ENCODE measurements around the gene MR1. TPM values are rescaled to one million over a fixed set of nuclear protein-coding genes. Genes with fewer than 3 reads are reported as not detected.

The MR1 gene
- 10 to 100 TPM in 1 of 4 donors, 1 to 10 TPM in 3; 4.1 to 16.5 (median 4.9) TPM for polyA plus RNA-seq (ENCODE audit: insufficient read length in 4 of 4)

- peak in 3 of 4 donors; percentile 56 to 71 (median 66) for DNase-seq (ENCODE audit: low read depth in 4 of 4, low spot score in 3 of 4)
Measured at GRCh38 chr1:181033799-181034451, at the start of gene MR1. Gene MR1 (plus strand): TSS chr1:181033983. CDS start chr1:181034008, 25 bp downstream.

- DNase-seq (ENCODE audit: low read depth in 4 of 4, low spot score in 3 of 4) = no peak
Measured at GRCh38 chr1:180988253-180988752, 45.5 kb upstream of the MR1 start.

DNA sequence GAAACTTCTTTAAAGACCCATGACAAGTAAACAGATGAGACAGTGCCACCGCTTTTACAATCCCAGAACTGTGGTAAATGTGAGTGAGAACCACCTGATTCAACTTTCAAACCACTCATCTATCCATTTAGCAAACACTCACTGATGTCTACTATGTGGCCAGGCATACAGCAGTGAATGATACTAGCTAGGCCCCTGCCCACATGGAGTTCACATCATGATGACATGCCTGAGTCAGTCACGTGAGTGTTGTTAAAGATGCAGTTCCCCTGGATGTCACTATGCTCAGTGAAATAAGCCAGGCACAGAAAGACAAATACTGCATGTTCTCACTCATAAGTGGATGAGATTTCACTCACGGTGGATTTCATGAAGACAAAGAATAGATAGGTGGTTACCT lies 39.5 kb upstream of the MR1 start:
- no peak for DNase-seq (ENCODE audit: low read depth in 4 of 4, low spot score in 3 of 4)

GRCh38 chr1:180997843-180998504 lies 35.8 kb upstream of the MR1 start:
- no peak for DNase-seq (ENCODE audit: low read depth in 4 of 4, low spot score in 3 of 4)

DNA sequence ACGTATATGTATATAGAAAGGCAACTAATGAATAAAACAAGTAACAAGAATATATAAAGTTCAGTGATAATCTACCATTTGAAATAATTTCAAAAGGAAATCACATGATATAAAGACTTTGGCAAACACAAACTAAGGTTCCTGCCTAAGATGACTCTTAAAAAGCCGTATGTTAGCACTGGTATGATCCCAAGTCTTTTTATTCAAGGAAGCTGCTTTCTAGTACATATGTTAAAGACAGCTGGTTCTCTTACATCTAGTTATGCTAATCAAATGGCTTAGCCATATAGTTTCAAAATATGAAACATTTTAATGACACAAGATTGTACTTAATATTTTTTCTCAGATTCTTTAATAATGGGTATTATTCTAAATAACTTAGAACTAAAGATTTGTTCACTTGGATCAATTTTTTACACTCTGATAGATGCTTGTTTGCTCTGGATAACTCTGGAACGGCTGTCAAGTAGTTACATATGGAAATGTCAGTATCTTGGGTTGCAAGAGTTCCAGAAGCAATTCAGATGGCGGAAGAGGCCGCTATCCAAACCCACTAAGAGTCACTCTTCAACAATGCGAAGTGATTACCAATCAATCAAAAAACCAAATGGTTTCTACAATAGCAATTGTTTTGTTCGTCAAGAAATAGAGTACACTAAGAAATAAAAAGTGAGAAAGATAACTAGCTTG lies 32.5 kb upstream of the MR1 start:
- no peak for DNase-seq (ENCODE audit: low read depth in 4 of 4, low spot score in 3 of 4)

- DNase-seq (ENCODE audit: low read depth in 4 of 4, low spot score in 3 of 4) = no peak
Measured at GRCh38 chr1:181002582-181003172, 31.1 kb upstream of the MR1 start.

DNA sequence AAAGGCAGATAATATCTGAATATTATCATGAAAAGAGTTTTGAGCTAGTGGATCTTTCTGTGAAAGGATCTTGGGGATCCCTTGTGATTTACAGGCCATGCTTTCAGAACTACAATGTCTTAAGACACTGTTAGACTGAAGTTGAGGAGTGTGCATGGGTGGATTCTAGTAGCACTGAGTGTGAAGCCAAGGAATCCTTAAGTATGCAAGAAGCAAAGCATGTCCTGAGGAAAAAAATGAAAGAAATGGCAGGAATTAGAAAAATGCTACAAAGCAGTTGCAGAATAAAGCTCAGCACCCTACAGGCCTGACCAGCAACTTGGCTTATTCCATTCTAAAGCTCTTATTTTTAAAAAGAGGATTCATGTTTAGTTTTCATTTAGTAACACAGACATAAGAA lies 23.0 kb upstream of the MR1 start:
- DNase-seq (ENCODE audit: low read depth in 4 of 4, low spot score in 3 of 4) = no peak

- DNase-seq (ENCODE audit: low read depth in 4 of 4, low spot score in 3 of 4) = no peak
Measured at GRCh38 chr1:181011301-181012202, 22.2 kb upstream of the MR1 start.

- no peak for DNase-seq (ENCODE audit: low read depth in 4 of 4, low spot score in 3 of 4)
Measured at GRCh38 chr1:181012203-181012745, 21.5 kb upstream of the MR1 start.

DNA sequence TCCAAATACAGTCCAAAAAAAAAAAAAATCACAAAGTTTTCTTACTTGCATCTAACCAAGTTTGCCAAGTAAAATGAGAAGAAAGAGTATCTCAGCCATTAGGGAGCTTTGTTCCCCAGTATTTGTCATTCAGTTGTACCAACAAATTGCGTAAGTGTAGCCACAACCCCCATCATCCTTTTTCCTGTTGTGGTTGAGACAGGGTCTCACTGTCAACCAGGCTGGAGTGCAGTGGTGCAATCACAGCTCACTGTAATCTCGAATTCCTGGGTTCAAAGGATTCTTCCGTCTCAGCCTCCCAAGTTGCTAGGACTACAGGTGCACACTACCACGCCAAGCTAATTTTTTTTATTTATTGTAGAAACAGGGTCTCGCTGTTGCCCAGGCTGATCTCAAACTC lies 20.6 kb upstream of the MR1 start:
- DNase-seq (ENCODE audit: low read depth in 4 of 4, low spot score in 3 of 4) = no peak

DNA sequence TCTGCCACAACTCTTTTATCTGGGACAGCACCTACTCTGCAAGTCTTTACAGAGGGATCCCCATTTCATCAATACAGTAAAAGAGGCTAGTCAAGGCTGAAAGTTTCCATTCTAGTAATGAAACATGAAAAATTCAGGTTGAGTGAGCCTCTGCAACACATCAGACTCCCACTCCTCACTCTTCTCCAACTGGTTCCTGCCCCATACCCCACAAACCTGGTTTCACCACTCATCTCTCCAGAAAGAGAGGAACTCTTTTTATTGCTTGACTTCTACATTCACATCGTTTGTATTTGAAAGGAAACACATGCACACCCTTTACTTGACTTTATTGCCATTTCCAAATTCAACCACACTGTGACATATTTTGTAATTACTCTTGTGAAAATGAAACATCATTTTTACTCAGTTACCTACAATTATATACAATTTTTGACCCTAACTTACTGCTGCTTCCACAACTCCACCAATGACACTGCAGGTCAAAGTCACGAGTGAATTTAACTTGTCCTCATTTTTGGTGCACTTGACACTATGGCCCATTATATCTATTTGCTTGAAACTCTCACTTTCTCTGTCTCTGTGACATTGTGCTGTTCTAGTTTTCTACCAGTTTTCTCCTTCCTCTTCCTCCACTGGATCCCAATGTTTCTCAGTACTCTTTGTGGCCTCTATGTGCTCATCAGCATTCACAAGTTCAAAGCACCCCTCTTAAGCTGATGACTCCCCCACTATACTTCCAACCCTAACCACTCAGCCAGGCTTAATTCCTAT lies 19.1 kb upstream of the MR1 start:
- DNase-seq (ENCODE audit: low read depth in 4 of 4, low spot score in 3 of 4) = no peak

DNA sequence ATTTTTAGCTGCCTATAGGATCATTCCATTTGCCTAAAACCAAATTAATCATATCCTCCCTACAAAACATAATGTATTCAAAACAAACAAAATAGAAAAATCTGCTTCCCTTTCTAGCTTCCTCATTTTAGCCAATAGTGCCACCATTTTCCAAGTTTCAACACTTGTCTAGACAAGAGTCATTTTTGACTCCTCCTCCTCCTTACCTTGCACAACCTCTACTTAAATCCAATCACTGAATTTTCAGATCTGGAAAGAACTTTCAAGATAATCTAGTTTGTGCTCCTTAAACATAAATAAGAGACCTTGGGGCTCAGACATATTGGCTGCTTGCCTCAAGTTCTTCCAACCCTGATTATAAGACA lies 18.6 kb upstream of the MR1 start:
- DNase-seq (ENCODE audit: low read depth in 4 of 4, low spot score in 3 of 4) = no peak

DNA sequence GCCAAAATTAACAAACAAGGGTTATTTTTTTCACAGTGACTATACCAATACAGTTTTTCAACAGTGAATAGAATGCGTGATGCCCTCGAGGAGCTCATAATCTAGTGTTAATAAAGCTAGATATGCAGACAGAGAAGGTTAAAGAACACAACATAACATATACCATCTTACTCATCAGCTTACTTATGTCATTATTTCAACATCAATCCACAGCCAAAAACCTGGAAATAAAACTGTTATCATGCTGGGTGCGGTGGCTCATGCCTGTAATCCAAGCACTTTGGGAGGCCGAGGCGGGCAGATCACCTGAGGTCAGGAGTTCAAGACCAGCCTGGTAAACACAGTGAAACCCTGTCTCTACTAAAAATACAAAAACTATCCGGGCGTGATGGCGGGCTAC lies 17.2 kb upstream of the MR1 start:
- no peak for DNase-seq (ENCODE audit: low read depth in 4 of 4, low spot score in 3 of 4)

GRCh38 chr1:181018901-181019681 lies 14.7 kb upstream of the MR1 start:
- no peak for DNase-seq (ENCODE audit: low read depth in 4 of 4, low spot score in 3 of 4)

GRCh38 chr1:181021159-181021558 lies 12.6 kb upstream of the MR1 start:
- DNase-seq (ENCODE audit: low read depth in 4 of 4, low spot score in 3 of 4) = no peak

DNA sequence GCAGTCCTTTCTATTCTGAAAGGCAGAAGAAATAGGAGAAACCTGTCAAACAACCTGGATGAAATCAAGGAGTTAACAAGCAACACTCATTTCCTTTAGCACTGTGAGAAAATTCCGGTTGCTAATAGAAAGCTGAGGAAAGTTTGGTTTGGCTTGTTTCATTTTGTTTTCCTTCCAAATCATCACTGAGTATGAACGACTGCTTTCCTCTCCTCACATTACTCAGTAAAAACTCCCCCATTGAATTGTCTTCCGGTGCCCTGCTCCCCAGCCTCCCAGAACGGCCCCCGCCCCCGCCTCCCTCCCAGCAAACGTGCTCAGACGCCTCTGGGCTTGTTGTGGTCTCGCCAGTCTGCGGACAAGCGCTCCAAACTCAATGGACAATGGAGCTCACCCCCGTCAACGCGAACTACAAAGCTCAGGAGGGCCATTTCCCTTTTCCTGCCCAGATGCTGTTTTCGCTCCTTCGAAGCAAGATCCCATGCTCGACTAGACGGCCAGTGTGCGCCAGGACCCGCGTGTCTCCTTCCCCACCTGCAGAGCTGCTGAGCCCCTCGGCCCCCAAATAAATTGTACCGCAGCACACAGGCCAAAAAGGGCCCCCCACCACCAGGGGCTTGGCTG lies 11.9 kb upstream of the MR1 start:
- peak in 1 of 4 donors; percentile 56 for DNase-seq (ENCODE audit: low read depth in 4 of 4, low spot score in 3 of 4)

DNA sequence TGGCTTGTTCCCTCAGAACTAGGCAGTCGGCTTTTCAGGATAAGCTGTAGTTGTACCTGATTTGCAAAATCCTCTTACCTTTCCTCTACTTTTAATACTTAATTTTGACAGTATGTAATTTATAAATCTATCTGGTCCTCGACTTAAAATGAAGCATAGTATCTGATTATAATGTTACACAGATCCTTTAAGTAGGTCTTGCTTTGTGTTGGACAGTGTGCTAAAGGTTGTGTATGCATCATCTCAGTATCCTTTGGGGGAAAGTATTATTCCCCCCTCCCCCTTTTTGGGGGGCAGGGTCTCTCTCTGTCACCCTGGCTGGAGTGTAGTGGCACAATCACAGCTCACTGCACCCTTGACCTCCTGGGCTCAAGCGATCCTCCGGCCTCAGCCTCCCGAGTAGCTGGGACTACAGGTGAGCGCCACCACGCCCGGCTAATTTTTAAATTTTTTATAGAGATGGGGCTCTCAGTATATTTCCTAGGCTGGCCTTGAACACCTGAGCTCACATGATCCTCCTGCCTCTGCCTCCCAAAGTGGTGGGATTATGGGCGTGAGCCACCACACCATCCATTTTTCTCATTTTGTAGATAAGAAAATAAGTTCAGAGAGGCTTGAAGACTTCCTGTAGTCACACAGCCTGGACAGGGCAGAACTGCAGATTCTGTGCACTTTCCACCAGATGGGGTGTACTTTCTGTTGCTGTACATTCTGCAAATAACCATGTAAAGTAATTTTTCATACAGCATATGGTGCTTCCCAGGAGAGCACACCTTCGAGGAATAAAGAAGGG lies 10.3 kb upstream of the MR1 start:
- DNase-seq (ENCODE audit: low read depth in 4 of 4, low spot score in 3 of 4) = no peak
